Hematopoietic multipotent progenitor cell treated with erythropoietin and hydrocortisone succinate and interleukin-3 and kit ligand, for 8 days (in vitro differentiated cells): Measurements from ENCODE around the gene CTDP1.

Experiments
- DNase-seq: peaks from one replicate; pipeline ENCODE4 v3.0.0-alpha.2; 2015

The CTDP1 gene

GRCh38 chr18:79704631-79705030 lies 25.0 kb downstream of the CTDP1 start:
- no peak for DNase-seq

DNA sequence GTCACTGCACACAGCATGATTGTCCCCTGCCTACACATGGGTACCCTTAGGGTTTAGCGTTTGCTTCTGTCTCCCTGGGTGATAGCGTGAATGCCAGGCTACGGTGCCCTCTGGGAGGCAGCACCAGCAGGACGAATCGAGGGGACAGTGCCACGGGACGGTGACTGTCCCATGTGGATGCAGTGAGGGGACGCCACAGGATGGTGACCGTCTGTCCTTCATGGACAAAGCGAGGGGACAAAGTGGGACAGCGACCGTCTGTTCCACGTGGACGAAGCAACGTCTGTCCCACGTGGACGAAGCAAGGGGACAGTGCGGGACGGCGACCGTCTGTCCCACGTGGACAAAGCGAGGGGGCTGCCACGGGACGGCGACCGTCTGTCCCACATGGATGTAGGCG lies 25.7 kb downstream of the CTDP1 start:
- DNase-seq = no peak

- no peak for DNase-seq
Observed at GRCh38 chr18:79706006-79706405, 26.4 kb downstream of the CTDP1 start.

DNA sequence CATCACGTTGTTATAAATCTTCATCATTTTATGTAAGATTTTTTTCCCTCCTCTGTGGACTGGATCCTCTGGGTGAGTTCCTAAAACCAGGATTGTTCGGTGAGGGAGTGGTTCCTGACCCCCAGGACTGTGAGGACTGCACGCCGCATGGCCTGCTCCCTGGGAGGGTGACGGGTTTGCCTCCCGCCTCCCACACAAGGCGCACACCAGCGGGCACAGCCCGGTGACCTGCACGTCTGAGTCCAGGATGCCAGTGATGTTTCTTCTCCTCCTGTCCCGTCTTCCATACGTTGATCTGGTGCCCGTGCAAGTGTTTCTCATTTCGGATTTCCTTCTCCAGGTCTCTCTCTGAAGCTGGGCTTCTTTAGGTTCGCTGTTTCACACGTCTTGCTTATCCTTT lies 27.1 kb downstream of the CTDP1 start:
- DNase-seq = no peak

- DNase-seq = no peak
Observed at GRCh38 chr18:79707239-79707638, 27.6 kb downstream of the CTDP1 start.

DNA sequence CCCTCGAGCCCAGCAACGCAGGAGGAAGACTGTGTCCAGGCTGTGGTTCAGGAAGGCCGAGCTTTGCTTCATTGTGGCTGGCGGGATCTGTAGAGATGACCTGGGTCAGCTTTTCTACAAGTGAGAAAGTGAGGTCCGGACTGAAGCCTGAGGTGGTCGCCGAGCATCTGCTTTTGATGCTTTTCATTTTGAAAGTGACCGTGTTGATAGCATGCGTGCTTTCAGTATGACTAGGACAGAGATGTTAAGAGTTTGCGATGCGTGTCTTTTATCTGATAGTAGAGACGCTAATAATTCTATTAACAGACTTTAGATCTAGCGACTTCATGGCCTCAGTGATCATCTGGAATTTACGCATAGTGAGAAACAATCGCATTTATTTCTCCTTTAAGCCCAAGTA lies 28.1 kb downstream of the CTDP1 start:
- DNase-seq = no peak

DNA sequence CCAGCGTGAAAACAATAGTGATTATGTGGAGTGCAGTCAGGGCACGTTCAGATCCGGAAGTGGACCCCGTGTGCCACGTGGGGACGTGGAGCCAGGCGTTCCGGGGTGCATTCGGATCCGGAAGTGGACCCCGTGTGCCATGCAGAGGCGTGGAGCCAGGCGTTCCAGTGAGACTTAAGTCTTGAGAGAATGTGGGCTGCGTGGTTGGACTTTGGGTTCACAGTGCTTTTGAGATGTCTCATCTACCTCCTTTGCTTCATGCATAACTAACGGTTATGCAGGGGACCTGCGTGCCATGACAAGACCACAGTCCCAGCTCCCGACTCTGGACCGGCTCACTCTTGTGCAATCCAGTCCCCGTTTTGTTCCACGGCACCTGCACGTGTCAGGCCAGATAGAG lies 28.8 kb downstream of the CTDP1 start:
- no peak for DNase-seq

DNA sequence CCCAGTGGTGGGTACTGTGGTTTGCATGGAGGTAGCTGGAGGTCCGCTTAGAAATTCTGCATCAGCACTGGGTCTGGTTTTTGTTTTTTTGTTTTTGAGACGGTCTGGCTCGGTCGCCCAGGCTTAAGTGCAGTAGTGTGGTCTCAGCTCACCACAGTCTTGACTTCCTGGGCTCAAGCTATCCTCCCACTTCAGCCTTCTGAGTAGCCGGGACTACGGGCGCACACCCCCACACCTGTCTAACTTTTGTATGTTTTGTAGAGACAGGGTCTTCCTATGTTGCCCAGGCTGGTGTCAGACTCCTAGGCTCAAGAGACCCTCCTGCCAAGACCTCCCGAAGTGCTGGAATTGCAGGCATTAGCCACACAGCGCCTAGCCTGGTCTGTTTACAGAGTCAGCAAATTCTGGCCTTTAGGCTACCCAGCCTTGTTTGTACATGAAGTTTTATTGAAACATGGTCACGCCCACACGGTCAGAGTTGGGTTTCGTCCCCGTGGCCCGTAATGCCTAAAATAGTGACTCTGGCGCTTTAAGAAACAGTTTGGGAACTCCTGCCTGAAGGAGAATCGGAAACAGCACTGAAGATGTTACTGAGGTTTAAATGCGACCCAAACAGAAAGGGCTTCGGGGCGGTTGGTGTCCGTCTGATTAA lies 32.7 kb downstream of the CTDP1 start:
- DNase-seq = no peak

GRCh38 chr18:79713341-79713740 lies 33.7 kb downstream of the CTDP1 start:
- no peak for DNase-seq

DNA sequence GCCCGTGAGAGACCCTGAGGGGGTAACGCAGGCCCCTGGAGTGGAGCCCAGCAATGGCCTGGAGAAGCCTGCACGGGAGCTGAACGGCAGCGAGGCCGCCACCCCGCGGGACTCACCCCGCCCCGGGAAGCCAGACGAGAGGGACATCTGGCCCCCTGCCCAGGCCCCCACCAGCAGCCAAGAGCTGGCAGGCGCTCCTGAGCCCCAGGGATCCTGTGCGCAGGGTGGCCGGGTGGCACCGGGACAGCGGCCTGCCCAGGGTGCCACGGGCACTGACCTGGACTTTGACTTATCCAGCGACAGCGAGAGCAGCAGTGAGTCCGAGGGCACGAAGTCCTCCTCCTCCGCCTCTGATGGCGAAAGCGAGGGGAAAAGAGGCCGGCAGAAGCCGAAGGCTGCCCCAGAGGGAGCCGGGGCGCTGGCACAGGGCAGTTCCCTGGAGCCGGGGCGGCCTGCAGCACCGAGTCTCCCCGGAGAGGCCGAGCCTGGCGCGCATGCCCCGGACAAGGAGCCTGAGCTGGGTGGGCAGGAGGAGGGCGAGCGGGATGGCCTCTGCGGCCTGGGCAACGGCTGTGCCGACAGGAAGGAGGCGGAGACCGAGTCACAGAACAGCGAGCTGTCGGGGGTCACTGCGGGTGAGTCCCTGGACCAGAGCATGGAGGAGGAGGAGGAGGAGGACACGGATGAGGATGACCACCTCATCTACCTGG lies 35.1 kb downstream of the CTDP1 start:
- DNase-seq = no peak

DNA sequence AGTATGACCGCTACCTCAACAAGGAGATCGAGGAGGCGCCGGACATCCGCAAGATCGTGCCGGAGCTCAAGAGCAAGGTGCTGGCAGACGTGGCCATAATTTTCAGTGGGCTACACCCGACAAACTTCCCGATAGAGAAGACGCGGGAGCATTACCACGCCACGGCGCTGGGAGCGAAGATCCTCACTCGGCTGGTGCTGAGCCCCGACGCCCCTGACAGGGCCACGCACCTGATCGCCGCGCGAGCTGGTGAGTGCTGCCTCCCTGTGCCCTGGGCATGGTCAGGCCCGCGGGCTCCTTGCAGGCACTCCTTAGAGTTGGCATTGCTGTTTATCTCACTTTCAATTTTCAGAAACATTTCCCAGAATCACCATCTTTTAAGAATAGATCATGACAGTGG lies 35.7 kb downstream of the CTDP1 start:
- DNase-seq = no peak

DNA sequence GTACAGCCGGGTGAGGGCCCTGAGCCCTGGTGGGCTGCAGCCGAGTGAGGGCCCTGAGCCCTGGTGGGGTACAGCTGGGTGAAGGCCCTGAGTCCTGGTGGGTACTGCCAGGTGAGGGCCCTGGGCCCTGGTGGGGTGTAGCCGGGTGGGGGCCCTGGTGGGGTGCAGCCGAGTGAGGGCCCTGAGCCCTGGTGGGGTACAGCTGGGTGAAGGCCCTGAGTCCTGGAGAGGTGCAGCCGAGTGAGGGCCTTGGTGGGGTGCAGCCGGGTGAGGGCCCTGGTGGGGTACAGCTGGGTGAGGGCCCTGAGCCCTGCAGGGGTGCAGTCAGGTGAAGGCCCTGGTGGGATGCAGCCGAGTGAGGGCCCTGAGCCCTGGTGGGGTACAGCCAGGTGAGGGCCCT lies 37.5 kb downstream of the CTDP1 start:
- DNase-seq = no peak

DNA sequence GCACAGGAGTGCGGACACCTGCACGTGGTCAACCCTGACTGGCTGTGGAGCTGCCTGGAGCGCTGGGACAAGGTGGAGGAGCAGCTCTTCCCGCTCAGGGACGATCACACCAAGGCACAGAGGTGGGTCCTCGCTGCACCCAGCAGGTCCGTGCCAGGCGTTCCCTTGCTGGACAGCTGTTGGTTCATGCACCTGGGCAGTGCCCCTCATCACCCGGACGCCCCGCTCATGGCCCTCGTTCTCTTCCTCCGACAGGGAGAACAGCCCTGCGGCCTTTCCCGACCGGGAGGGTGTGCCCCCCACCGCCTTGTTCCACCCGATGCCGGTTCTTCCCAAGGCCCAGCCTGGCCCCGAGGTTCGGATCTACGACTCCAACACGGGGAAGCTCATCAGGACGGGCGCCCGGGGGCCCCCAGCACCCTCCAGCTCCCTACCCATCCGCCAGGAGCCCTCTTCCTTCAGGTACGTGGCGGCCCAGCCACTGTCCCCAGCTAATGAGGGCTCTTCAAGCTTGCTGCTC lies 38.0 kb downstream of the CTDP1 start:
- DNase-seq = no peak

- DNase-seq = no peak
Observed at GRCh38 chr18:79718126-79718525, 38.5 kb downstream of the CTDP1 start.

- DNase-seq = no peak
Observed at GRCh38 chr18:79718878-79719477, 39.4 kb downstream of the CTDP1 start.

- peak; percentile 7 for DNase-seq
Observed at GRCh38 chr18:79719478-79720358, 40.1 kb downstream of the CTDP1 start.

DNA sequence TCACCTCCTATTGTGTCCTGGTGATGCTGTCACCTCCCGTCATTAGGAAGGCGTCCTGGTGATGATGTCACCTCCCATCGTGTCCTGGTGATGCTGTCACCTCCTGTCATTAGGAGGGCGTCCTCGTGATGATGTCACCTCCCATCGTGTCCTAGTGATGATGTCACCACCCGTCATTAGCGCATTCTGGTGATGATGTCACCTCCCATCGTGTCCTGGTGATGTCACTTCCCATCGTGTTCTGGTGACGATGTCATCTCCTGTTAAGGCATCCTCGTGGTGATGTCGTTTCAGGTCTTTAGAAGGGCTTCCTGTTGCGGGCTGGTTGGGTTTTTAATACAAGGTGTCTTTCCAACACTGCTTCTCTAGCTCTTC lies 40.7 kb downstream of the CTDP1 start:
- peak; percentile 5 for DNase-seq

DNA sequence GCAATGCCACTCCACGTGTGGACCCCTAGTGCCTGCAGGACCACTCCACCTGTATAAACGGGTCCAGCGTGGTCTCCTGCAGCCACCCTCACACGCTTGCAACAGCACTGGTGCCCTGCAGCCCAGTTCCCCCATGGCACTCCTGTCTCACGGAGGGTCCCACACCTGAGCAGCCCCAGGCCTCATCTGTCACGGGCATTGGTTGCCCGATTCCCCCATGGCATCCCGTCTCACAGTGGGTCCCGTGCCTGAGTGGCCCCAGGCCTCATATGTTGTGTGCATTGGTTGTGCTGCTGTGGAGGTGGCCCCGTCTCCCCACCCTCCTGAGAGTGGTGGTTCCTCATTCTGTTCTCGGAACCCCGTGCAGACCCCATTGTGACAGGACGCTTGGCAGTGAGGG lies 43.4 kb downstream of the CTDP1 start:
- no peak for DNase-seq

- no peak for DNase-seq
Observed at GRCh38 chr18:79723628-79724027, 44.0 kb downstream of the CTDP1 start.

DNA sequence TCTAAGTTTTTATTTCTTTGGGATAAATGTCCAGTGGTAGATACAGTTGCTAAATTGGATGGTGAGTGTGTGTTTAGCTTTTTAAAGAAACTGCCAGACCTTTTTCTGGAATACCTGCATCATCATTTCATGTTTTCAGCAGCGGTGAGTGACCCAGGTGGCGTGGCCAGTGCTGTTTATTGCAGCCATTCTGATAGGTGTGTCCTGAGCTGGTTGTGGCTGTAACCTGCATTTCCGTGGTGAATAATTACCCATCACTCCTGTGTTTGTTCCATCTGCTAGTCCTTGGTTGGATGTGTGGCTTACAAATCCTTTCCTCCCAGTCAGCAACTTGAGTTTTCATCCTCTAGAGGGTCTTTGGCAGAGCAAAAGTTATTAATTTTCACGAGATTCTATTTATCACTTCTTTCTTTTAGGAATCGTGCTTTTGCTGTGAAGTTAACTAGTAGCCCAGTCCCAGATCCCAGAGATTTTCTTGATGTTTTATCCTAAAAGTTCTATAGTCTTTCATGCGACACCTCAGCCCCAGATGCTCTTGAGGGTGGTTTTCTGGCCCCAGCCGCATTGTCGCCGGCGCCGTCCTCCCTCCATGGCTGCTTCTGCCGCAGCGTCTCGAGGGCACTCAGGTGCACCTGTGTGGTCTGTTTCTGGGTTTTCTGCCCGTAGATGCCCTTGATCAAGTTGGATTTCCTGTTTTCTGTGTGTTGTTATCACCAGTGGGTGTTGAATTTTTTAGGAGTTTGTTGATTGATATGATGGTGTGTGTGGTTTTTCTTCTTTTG lies 44.9 kb downstream of the CTDP1 start:
- no peak for DNase-seq

DNA sequence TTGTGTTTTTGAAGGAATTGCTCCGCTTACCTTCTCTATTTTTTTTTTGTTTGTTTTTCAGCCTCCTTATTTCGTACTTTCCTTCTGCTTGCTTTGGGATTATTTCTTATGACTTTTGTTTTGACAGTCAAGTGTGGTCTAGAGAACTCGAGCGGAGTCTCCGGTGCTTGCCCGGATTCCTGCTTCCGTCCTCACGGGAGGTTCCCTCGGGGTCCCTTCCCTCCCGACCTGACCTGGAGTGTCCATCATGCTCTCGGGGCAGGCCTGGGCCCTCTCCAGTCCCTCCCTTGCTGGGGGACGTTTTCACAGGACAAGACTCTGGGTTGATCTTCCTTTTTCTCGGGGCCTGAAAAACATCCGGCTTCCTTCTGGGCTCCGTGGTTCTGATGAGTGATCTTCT lies 45.9 kb downstream of the CTDP1 start:
- DNase-seq = no peak

DNA sequence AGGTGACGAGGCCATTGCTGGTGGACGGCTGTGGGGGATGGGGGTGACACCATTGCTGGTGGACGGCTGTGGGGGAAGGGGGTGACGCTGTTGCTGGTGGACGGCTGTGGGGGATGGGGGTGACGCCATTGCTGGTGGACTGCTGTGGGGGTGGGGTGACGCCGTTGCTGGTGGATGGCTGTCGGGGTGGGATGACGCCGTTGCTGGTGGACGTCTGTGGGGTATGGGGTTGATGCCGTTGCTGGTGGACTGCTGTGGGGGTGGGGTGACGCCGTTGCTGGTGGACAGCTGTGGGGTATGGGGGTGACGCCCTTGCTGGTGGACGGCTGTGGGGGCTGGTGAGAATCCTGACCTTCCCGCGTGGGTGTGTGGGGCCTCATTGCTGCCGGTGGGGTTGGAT lies 47.1 kb downstream of the CTDP1 start:
- no peak for DNase-seq

DNA sequence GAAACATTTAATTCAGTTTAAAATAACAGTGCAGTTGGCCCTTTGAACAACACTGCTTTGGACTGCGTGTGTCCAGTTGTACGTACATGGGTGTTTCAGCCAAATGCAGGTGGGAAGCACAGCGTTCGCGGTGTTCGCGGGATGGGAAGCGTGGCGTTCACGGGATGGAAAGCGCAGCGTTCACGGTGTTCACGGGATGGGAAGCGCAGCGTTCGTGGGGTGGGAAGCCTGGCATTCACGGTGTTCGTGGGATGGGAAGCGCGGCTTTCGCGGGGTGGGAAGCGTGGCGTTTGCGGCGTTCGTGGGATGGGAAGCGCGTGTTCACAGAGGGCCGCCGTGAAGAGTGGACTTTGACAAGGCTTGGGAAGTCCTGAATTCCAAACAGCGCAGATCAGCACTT lies 47.6 kb downstream of the CTDP1 start:
- no peak for DNase-seq
